Measurements from ENCODE around the gene TIMM23. TPM values are rescaled to one million over a fixed set of nuclear protein-coding genes. Genes with fewer than 3 reads are reported as not detected.
A peak's percentile ranks its signal among the peaks of the same experiment; 100 is the strongest.

Gene TIMM23
- total and polyA plus RNA-seq, 7 donors = 45.0 to 69.1 (median 66.8) TPM

DNA sequence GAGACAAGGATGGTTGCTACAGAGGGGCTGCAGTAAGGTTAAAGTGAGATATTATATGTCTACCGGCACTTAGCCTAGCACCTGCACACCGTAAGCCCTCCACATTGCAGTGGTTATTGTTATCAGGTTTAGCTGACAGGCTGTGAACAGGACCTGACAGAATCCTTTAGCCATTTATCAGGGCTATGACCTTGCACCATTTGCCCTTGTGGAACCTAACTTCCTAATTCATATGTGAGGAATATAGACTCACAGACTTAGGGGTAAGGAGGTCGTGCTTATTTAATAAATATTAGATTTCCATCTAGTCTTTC is 48.0 kb downstream of the TIMM23 start:
- Histone ChIP-seq H3K27me3 (no peaks in the 10 kb centered on the region), H3K9me3 (no peaks in the 10 kb centered on the region), H3K27ac (peak overlapping the region in 3 of 4 donors; percentile 2 to 31 (median 12)), H3K4me1 (peaks cover 0 to 83% (median 61%) of the 10 kb centered on the region in 4 donors), H3K36me3 (peaks cover 0 to 11% (median 2%) of the 10 kb centered on the region in 4 donors), H3K4me3 (no peak overlapping the region)
- TF ChIP-seq POLR2AphosphoS5 (IDR thresholded peaks at IDR 0.05) (no peak), CTCF (IDR thresholded peaks at IDR 0.05) (no peak), POLR2A (IDR thresholded peaks at IDR 0.05) (no peak), EP300 (IDR thresholded peaks at IDR 0.05) (no peak)
- intact Hi-C loops (cut with DNase I) = loop anchor here (10.0 kb wide), 1 partner anchor 46 kb away; the partner anchor contains the start of gene TIMM23
- WGBS, 2 donors = 84 to 89% methylated on average over 3 of the region's 3 CpGs
- DNase-seq = no peak

DNA sequence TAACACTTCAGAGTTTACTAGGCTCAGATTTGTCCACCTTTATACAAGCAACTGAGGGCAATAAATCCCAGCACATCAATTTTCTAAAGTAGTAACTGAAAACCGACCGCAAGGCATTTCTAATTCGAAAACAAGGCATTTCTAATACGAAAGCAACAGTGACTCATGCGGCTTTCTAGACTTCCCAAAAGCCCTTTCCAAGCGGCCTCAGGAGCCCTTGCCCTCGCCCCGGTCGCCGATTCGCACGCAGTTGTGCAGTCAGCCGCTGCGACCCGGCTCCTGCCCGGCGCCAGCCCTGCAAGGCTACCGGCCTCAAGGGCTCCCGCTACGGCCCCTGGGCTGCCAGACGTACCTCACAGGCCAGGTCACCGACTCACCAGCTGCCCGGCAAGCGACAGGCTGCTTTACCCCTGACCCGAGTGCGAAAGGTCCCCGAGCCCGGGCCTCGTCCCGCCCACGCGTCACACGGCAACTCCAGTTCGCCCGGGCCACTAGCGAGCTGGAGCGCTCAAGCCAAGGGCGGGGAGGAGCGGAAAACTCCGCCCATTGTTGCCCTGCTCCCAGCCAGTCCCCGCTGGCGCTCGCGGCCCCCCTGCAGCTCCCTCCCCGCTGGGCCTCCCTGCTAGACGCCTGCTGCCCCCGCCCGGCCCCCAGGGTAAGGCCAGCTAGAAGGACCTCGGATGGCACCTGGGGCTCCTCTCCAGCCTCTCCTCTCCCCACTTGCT is 50.9 kb downstream of the TIMM23 start:
- H3K4me3 ChIP-seq = peak overlapping the region; percentile 56 to 70 (median 64)
- H3K27me3 ChIP-seq = no peaks in the 10 kb centered on the region
- peak; percentile 93 for DNase-seq
- intact Hi-C loops (cut with DNase I) = loop anchor here (10.0 kb wide), 1 partner anchor 48 kb away; the partner anchor contains the start of gene TIMM23
- H3K36me3 ChIP-seq = no peaks in the 10 kb centered on the region
- no peaks in the 10 kb centered on the region for H3K9me3 ChIP-seq
- TF ChIP-seq POLR2AphosphoS5 (IDR thresholded peaks at IDR 0.05) (peak in 3 of 4 donors; percentile 43 to 83 (median 59)), POLR2A (IDR thresholded peaks at IDR 0.05) (no peak)
- peaks cover 0 to 95% (median 85%) of the 10 kb centered on the region in 4 donors for H3K4me1 ChIP-seq
- WGBS, 2 donors = 2% methylated on average over 49 of the region's 49 CpGs
- H3K27ac ChIP-seq = peak overlapping the region; percentile 79 to 92 (median 81)

DNA sequence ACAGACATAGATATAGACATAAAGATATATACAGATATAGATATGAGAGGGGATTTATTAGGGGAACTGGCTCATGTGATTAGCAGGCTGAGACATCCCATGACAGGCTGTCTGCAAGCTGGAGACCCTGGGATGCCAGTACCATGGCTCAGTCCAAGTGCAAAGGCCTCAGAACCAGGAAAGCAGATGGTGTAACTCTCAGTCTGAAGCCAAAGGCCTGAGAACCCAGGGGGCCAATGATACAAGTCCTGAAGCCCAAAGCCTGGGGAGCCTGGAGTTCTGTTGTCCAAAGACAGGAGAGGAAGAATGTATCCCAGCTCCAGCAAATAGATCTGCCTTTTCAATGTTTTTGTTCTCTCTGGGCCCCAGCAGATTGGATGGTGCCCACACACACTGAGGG is 52.7 kb downstream of the TIMM23 start:
- Histone ChIP-seq H3K27ac (peak overlapping the region in 1 of 4 donors; percentile 0), H3K36me3 (no peaks in the 10 kb centered on the region), H3K27me3 (no peaks in the 10 kb centered on the region), H3K4me3 (no peak overlapping the region), H3K4me1 (peaks cover 0 to 95% (median 85%) of the 10 kb centered on the region in 4 donors), H3K9me3 (no peaks in the 10 kb centered on the region)
- intact Hi-C loops (cut with DNase I) = loop anchor here (10.0 kb wide), 1 partner anchor 50 kb away; the partner anchor contains the start of gene TIMM23
- DNase-seq = no peak
- TF ChIP-seq CTCF (IDR thresholded peaks at IDR 0.05) = no peak
- TF ChIP-seq POLR2A (IDR thresholded peaks at IDR 0.05) = no peak
- no peak for TF ChIP-seq POLR2AphosphoS5 (IDR thresholded peaks at IDR 0.05)
- no peak for TF ChIP-seq EP300 (IDR thresholded peaks at IDR 0.05)

GRCh38 chr10:46025406-46025805 is 53.1 kb downstream of the TIMM23 start:
- no peak for DNase-seq
- TF ChIP-seq CTCF (IDR thresholded peaks at IDR 0.05) = no peak
- TF ChIP-seq POLR2A (IDR thresholded peaks at IDR 0.05) = no peak
- H3K27me3 ChIP-seq = no peaks in the 10 kb centered on the region
- no peaks in the 10 kb centered on the region for H3K9me3 ChIP-seq
- WGBS, 2 donors = 89 to 90% methylated on average over 2 of the region's 2 CpGs
- peaks cover 0 to 91% (median 81%) of the 10 kb centered on the region in 4 donors for H3K4me1 ChIP-seq
- no peak overlapping the region for H3K4me3 ChIP-seq
- H3K36me3 ChIP-seq = no peaks in the 10 kb centered on the region
- peak overlapping the region in 1 of 4 donors; percentile 0 for H3K27ac ChIP-seq
- intact Hi-C loops (cut with DNase I) = loop anchor here (10.0 kb wide), 1 partner anchor 51 kb away; the partner anchor contains the start of gene TIMM23

DNA sequence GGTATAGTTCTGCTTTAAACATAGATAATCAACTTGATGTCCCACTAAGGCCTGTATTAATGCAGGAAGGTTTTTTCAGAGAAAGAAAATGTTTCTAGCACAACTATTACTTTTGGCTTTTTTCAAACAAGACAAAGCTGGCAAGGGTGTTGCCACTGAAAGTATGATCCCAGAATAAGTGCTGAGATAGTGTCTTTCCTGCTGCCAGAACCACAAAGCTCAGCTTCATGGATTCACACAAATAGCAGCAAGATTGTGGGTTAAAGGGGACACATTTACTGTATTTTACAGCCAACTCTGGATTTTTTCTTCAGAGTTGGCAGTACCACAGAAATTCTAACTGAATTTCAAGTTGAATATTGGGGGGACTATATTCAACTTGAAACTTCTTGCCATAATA is 53.8 kb downstream of the TIMM23 start:
- Histone ChIP-seq H3K4me1 (peaks cover 0 to 84% (median 74%) of the 10 kb centered on the region in 4 donors), H3K27ac (no peak overlapping the region), H3K4me3 (no peak overlapping the region), H3K27me3 (no peaks in the 10 kb centered on the region), H3K36me3 (no peaks in the 10 kb centered on the region), H3K9me3 (no peaks in the 10 kb centered on the region)
- no peak for DNase-seq
- intact Hi-C loops (cut with DNase I) = loop anchor here (10.0 kb wide), 1 partner anchor 51 kb away; the partner anchor contains the start of gene TIMM23
- no peak for TF ChIP-seq EP300 (IDR thresholded peaks at IDR 0.05)
- TF ChIP-seq POLR2AphosphoS5 (IDR thresholded peaks at IDR 0.05) = no peak
- no peak for TF ChIP-seq CTCF (IDR thresholded peaks at IDR 0.05)
- TF ChIP-seq POLR2A (IDR thresholded peaks at IDR 0.05) = no peak

Measured in sigmoid colon (tissue), 7 donors.